ENCODE data around the gene MAST4.

Gene MAST4

GRCh38 chr5:66923457-66923856, 327.3 kb downstream of the MAST4 start:
- Histone ChIP-seq H3K79me2 (ENCODE audit: low read length) (no peaks in the 10 kb centered on the region), H3K9ac (ENCODE audit: low read length) (no peak overlapping the region), H3K4me2 (ENCODE audit: low read depth, low read length) (peak overlapping the region; percentile 19; the same call in 1 of the 2 replicates)

DNA sequence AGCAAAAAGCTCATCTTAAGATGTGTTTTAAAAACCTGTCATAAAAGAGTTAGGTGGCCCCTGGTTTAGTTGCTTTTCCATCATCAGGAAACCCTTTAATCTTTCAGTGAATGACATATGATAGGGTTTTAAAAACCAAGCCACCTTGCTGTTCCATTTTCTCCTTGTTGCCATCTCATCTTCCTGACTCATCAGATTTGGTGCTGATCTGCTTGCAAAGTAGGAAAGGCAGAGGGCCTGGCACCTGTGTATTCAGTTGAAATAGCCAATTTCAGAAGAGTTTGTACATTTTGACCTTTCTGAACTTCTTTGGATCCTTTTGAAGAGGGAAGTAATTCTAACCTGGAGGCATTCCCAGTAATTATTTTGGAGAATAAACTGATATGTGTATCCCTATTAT, 327.7 kb downstream of the MAST4 start:
- Histone ChIP-seq H3K27ac (ENCODE audit: low read length) (peak overlapping the region; percentile 1; the same call in 1 of the 2 replicates), H3K4me2 (ENCODE audit: low read depth, low read length) (peak overlapping the region; percentile 19; the same call in 1 of the 2 replicates), H3K79me2 (ENCODE audit: low read length) (no peaks in the 10 kb centered on the region), H3K27me3 (replicated peaks; ENCODE audit: insufficient read depth, low read length) (no peaks in the 10 kb centered on the region), H3K9ac (ENCODE audit: low read length) (no peak overlapping the region), H3K36me3 (replicated peaks; ENCODE audit: insufficient read depth, low read length) (no peaks in the 10 kb centered on the region), H3K4me3 (ENCODE audit: low read length) (no peak overlapping the region), H3F3A (ENCODE audit: insufficient read depth, low read length) (peaks cover 11% of the 10 kb centered on the region), H2AFZ (ENCODE audit: low read length) (no peak overlapping the region), H3K9me2 (replicated peaks; ENCODE audit: insufficient read depth, low read length) (no peaks in the 10 kb centered on the region), H3K9me3 (replicated peaks; ENCODE audit: insufficient read depth, low read length) (no peaks in the 10 kb centered on the region), H3K4me1 (ENCODE audit: low read length) (peaks cover 42% of the 10 kb centered on the region), H4K20me1 (ENCODE audit: insufficient read depth, low read length) (no peaks in the 10 kb centered on the region)
- TF ChIP-seq, protein P1, sequence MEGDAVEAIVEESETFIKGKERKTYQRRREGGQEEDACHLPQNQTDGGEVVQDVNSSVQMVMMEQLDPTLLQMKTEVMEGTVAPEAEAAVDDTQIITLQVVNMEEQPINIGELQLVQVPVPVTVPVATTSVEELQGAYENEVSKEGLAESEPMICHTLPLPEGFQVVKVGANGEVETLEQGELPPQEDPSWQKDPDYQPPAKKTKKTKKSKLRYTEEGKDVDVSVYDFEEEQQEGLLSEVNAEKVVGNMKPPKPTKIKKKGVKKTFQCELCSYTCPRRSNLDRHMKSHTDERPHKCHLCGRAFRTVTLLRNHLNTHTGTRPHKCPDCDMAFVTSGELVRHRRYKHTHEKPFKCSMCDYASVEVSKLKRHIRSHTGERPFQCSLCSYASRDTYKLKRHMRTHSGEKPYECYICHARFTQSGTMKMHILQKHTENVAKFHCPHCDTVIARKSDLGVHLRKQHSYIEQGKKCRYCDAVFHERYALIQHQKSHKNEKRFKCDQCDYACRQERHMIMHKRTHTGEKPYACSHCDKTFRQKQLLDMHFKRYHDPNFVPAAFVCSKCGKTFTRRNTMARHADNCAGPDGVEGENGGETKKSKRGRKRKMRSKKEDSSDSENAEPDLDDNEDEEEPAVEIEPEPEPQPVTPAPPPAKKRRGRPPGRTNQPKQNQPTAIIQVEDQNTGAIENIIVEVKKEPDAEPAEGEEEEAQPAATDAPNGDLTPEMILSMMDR (IDR thresholded peaks at IDR 0.05; ENCODE audit: low read length), result no peak
- TF ChIP-seq EZH2 (optimal IDR thresholded peaks at IDR 0.05; ENCODE audit: low read depth, low read length) (no peak), EZH2phosphoT487 (IDR thresholded peaks at IDR 0.05; ENCODE audit: low read length) (no peak)
- DNase-seq, result peak; percentile 59

More at GRCh38 chr5:66923457-66923856, 327.3 kb downstream of the MAST4 start:
- no peaks in the 10 kb centered on the region for H3K9me3 ChIP-seq (replicated peaks; ENCODE audit: insufficient read depth, low read length)
- no peak overlapping the region for H2AFZ ChIP-seq (ENCODE audit: low read length)
- no peaks in the 10 kb centered on the region for H3K36me3 ChIP-seq (replicated peaks; ENCODE audit: insufficient read depth, low read length)
- H3K27ac ChIP-seq (ENCODE audit: low read length), result peak overlapping the region; percentile 1; the same call in 1 of the 2 replicates
- H3K9me2 ChIP-seq (replicated peaks; ENCODE audit: insufficient read depth, low read length), result no peaks in the 10 kb centered on the region
- no peaks in the 10 kb centered on the region for H3K27me3 ChIP-seq (replicated peaks; ENCODE audit: insufficient read depth, low read length)
- TF ChIP-seq EZH2phosphoT487 (IDR thresholded peaks at IDR 0.05; ENCODE audit: low read length), result no peak
- no peak for DNase-seq
- H4K20me1 ChIP-seq (ENCODE audit: insufficient read depth, low read length), result no peaks in the 10 kb centered on the region
- H3K4me3 ChIP-seq (ENCODE audit: low read length), result no peak overlapping the region
- H3K4me1 ChIP-seq (ENCODE audit: low read length), result peaks cover 42% of the 10 kb centered on the region
- H3F3A ChIP-seq (ENCODE audit: insufficient read depth, low read length), result peaks cover 11% of the 10 kb centered on the region

GRCh38 chr5:66927140-66927539, 330.9 kb downstream of the MAST4 start:
- H3K4me2 ChIP-seq (ENCODE audit: low read depth, low read length), result peak overlapping the region; percentile 64
- 0 out of 2 replicates have a peak overlapping the region, but pooled peaks have one; percentile 28 for H2AFZ ChIP-seq (ENCODE audit: low read length)
- peak overlapping the region; percentile 53; the same call in 1 of the 2 replicates for H3K27ac ChIP-seq (ENCODE audit: low read length)
- H3K9me2 ChIP-seq (replicated peaks; ENCODE audit: insufficient read depth, low read length), result no peaks in the 10 kb centered on the region
- H4K20me1 ChIP-seq (ENCODE audit: insufficient read depth, low read length), result no peaks in the 10 kb centered on the region
- no peaks in the 10 kb centered on the region for H3K79me2 ChIP-seq (ENCODE audit: low read length)
- TF ChIP-seq EZH2phosphoT487 (IDR thresholded peaks at IDR 0.05; ENCODE audit: low read length) (no peak), EZH2 (optimal IDR thresholded peaks at IDR 0.05; ENCODE audit: low read depth, low read length) (no peak)
- TF ChIP-seq, protein P1 (IDR thresholded peaks at IDR 0.05; ENCODE audit: low read length), result no peak
- no peak overlapping the region for H3K9ac ChIP-seq (ENCODE audit: low read length)
- no peaks in the 10 kb centered on the region for H3K9me3 ChIP-seq (replicated peaks; ENCODE audit: insufficient read depth, low read length)
- H3K36me3 ChIP-seq (replicated peaks; ENCODE audit: insufficient read depth, low read length), result no peaks in the 10 kb centered on the region
- H3K4me3 ChIP-seq (ENCODE audit: low read length), result no peak overlapping the region
- H3F3A ChIP-seq (ENCODE audit: insufficient read depth, low read length), result peaks cover 11% of the 10 kb centered on the region
- DNase-seq, result peak; percentile 59
- H3K4me1 ChIP-seq (ENCODE audit: low read length), result peaks cover 46% of the 10 kb centered on the region
- no peaks in the 10 kb centered on the region for H3K27me3 ChIP-seq (replicated peaks; ENCODE audit: insufficient read depth, low read length)

DNA sequence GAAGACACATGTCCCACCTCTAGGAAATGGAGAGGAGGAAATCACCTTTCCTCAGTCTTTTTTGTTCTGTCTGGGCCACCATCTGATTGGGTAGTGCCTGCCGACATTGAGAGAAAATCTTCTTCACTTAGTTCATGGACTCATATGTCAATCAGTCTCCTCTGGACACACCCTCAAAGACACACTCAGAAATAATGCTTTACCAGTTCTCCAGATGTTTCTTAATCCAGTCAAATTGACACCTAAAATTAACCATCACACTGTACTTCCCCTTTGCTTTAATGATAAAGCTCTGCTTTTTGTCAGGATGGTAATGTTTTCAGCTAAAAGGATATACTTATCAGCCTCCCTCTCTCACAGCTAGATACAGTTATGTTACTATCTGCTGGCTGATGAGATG, 333.1 kb downstream of the MAST4 start:
- Histone ChIP-seq H4K20me1 (ENCODE audit: insufficient read depth, low read length) (no peaks in the 10 kb centered on the region), H3K36me3 (replicated peaks; ENCODE audit: insufficient read depth, low read length) (no peaks in the 10 kb centered on the region), H3F3A (ENCODE audit: insufficient read depth, low read length) (peaks cover 4% of the 10 kb centered on the region), H3K9me3 (replicated peaks; ENCODE audit: insufficient read depth, low read length) (no peaks in the 10 kb centered on the region), H3K79me2 (ENCODE audit: low read length) (no peaks in the 10 kb centered on the region), H3K9me2 (replicated peaks; ENCODE audit: insufficient read depth, low read length) (no peaks in the 10 kb centered on the region), H3K27me3 (replicated peaks; ENCODE audit: insufficient read depth, low read length) (no peaks in the 10 kb centered on the region), H3K4me2 (ENCODE audit: low read depth, low read length) (no peak overlapping the region), H3K27ac (ENCODE audit: low read length) (no peak overlapping the region), H3K4me3 (ENCODE audit: low read length) (no peak overlapping the region), H3K9ac (ENCODE audit: low read length) (no peak overlapping the region), H2AFZ (ENCODE audit: low read length) (no peak overlapping the region), H3K4me1 (ENCODE audit: low read length) (peaks cover 35% of the 10 kb centered on the region)
- TF ChIP-seq, protein P1 (IDR thresholded peaks at IDR 0.05; ENCODE audit: low read length), result no peak
- TF ChIP-seq EZH2phosphoT487 (IDR thresholded peaks at IDR 0.05; ENCODE audit: low read length), result no peak
- no peak for TF ChIP-seq EZH2 (optimal IDR thresholded peaks at IDR 0.05; ENCODE audit: low read depth, low read length)
- no peak for DNase-seq

Measured in MM.1S (cell line).